Activated CD4-positive, alpha-beta T cell treated with anti-CD3 and anti-CD28 coated beads, Interleukin-2, amount 50 U/mL, for 48 hours (primary cell): ENCODE data around the gene CLEC4G.
"Not testable (repeated sequence)": the region's sequence is repeated elsewhere in the genome, so short reads cannot be mapped to it uniquely, and the experiment has no call there.

Source experiments
- DNase-seq, 2 experiments: peaks; one replicate each; pipeline ENCODE4 v3.0.0-alpha.2; 2020

Gene CLEC4G

GRCh38 chr19:7746306-7746705, 14.4 kb upstream of the CLEC4G start:
- DNase-seq = not testable (repeated sequence)

- no peak for DNase-seq
Measured at GRCh38 chr19:7744871-7745650, 13.2 kb upstream of the CLEC4G start.

DNA sequence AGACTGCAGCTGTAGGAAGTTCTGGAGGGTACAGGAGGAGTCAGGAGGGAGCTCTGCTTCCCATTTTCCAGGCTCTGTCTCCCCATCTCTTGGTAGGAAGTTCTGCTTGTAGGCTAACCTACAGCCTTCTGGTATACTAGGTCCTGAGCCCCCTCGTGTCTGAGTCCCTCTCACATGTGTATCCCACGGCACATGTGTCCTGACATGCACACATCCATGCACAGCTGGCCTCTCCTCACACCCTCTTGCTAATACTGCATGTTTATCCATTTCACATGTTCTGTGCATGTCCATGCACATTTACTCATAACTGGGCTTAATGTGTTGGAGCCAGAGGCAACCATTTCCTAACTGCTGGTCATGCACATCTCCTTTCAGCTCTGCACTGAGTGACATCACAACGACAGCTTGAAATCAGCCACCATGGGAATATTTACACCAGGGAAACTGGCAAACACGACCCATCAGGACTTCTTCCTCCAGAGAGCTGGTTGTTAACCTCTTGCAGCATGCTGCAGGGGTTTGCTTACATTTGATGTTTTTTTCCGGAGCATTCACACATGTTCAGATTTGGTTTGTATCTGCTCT, 12.4 kb upstream of the CLEC4G start:
- DNase-seq = no peak

DNA sequence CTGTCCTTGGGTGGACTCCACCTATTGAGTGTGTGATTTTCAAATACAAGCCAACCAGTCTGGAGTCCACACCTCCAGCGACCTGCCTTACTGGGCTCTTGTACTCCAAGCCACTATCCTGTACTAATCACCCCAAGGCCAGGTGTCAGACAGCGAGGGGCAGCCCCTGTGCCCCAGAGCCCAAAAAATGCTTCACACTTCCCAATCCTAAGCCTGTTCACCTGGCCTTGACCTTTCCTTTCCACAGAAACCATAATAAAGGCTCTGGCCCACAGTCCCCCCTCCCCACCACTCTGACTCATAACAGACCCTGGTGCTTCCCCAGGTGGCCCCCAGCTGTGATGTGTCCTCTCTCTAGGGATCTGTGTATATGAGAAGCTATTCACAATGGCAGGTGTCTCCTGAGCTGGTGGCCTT, 11.5 kb upstream of the CLEC4G start:
- no peak for DNase-seq

GRCh38 chr19:7742991-7743390, 11.1 kb upstream of the CLEC4G start:
- no peak for DNase-seq

DNA sequence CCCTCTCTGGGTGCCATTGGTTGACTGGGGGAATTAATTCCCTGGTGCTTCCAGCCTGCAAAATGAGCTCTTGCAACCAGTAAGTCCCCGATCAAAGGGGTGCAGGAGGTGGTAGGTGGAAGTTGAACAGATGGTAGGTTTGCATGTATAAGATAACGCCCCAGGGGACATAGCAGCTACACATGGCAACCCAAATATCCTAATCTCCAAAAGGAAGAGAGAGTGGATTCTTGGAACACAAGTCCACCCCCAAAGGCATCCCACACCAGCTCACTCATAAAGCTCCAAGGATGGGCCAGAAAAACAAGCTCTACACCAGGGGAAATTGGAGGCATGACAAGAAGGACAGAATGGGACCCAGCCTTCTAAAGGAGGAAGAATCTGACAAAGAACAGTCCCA, 10.7 kb upstream of the CLEC4G start:
- DNase-seq = no peak

DNA sequence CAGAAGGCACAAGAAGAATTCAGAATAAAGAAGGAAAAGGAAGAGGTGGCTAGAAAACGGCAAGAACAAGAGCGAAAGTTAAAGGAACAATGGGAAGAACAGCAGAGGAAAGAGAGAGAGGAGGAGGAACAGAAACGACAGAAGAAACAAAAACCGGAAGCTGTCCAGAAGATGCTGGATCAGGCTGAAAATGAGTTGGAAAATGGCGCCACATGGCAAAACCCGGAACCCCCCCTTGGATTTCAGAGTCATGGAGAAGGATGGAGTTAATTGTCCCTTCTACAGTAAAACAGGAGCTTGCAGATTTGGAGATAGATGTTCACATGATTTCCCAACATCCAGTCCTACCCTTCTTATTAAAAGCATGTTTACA, 8.8 kb upstream of the CLEC4G start:
- no peak for DNase-seq

DNA sequence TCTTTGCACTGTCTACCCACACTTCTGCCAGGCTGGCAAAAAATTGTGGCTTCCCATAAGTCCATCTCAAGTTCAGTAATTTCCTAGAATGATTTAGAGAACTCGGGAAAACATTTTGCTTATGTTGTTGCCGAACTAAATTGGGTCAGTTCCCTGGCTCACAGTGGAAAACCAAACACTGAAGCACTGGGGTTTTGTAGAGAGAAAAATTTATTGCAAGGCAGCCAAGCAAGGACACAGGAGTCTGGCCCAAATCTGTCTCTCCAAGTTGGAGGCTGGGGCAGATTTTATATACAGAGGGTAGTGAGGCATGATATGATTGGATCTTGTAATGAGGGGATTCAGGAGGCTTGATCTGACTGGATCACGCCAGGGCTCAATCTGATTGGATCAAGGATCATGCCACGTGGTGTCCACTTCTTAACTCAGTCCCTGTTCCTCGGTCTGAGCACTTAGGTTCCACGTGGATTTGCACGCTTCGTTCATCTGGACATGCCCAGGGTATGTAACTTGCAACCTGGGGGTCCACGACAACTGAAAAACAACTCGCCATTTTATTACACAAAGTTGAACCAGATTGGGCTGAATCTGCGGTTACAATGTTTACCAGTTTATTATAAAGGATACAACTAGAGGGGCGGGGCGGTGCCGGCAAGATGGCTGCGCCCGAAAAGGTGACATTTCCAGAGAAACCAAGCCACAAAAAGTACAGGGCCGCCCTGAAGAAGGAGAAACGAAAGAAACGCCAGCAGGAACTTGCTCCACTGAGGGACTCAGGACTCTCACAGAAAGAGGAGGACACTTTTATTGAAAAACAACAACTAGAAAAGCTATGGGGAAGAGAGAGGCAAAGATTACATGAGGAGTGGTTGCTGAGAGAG, 8.1 kb upstream of the CLEC4G start:
- DNase-seq = no peak

- DNase-seq = no peak
Measured at GRCh38 chr19:7739211-7739755, 7.4 kb upstream of the CLEC4G start.

GRCh38 chr19:7738023-7738422, 6.1 kb upstream of the CLEC4G start:
- peak; percentile 52 to 67 for DNase-seq

- no peak for DNase-seq
Measured at GRCh38 chr19:7737215-7737614, 5.3 kb upstream of the CLEC4G start.

- DNase-seq = no peak
Measured at GRCh38 chr19:7736148-7736547, 4.2 kb upstream of the CLEC4G start.

- DNase-seq = no peak
Measured at GRCh38 chr19:7734220-7735203, 2.6 kb upstream of the CLEC4G start.

DNA sequence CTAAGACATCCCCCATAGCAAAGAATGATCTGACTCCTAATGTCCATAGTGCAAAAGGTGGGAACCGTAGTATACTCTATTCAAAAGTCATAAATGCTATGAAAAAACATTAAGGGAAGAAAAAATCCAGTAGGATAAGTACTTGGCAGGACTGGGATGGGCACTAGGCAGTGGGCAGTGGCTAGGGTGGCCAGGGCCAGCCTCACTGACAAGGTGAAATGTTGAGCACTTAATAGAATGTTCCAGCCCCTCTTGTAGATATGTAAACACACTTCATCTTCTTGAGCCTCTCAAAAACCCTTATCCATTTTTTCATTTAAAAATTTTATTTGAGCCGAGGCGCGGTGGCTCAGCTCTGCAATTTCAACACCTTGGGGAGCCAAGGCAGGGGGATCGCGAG, 1.5 kb upstream of the CLEC4G start:
- no peak for DNase-seq

GRCh38 chr19:7731615-7732014, 295 bp downstream of the CLEC4G start:
- DNase-seq = no peak

DNA sequence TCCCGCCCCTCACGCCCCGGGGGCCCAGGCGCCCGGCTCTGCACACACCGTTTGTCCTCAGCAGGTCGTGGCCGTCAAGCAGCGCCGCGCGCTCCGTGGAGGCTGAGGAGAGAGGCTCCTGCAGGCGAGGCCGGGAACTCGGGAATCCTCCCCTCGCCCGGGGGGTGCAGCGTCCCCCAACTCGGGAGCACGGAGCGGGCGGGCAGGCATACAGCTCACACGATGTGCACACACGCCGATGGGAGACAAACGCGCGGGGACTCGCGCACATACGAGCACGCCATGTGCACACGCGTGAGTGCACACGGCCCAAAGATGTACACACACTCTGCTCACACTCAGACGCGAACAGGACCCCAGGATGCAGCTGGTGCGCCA, 703 bp downstream of the CLEC4G start:
- DNase-seq = no peak

DNA sequence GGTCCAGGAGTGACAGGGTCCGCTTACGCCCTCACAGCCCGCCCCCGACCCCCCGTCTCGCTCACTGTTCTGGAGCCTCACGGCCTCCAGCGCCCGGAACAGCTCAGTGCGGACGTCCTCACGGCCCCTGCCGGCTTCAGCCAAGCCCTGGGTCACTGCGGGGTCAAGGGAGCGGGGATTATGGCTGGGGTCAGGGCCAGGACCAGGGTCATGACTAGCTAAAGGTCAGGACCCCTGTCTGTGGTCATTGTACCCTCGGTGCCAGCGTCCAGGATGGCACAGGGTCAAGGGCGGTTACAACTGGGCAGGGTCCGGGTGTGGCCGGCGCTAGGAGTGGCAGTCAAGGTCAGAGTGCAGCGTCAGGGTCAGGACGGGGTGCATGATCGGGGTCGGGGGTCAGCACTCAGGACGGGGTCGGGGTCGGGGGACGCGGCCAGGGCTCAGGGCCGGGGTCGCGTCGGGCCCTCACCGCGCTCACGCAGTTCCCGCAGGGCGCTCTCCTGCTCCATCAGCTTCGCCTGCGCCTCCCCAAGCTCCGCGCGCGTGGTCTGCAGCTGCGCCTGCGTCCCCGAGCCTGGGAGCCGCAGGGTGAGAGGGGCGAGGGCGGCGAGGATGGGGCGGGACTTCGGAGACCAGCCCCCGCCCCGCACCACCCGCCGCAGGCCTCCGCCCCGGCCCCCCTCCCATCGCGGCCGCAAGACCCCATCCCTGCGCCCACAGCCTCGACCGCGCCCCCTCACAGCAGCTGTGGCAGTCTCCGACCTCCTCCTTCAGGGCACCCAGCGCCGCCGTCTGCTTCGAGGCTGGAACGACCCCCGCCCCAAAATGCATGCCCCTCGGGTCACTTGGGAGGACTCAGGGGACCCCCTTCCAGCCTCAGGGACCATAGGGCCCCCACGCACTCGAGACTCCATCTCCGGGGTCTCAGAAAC, 1.4 kb downstream of the CLEC4G start:
- no peak for DNase-seq

DNA sequence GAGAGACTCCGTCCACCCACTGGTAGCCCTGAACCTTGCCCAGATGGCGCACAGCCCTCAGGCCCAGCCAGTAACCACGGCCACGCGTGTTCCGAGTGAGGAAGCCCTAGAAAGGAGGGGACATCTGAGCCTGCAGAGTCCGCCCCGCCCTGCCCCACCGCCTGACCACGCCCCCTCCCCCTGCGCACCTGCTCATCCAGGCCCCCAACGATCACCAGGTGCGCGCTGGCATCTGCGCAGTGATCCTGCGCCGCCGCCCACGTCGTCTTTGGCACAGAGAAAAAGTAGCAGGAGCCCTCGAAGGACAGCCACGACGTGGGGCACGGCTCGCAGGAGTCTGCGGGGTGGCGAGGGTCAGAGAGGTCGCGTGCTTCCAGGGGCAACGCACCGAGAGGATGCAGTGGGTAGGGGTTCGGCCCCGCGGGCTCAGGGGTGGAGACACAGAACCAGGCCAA, 2.1 kb downstream of the CLEC4G start:
- no peak for DNase-seq

DNA sequence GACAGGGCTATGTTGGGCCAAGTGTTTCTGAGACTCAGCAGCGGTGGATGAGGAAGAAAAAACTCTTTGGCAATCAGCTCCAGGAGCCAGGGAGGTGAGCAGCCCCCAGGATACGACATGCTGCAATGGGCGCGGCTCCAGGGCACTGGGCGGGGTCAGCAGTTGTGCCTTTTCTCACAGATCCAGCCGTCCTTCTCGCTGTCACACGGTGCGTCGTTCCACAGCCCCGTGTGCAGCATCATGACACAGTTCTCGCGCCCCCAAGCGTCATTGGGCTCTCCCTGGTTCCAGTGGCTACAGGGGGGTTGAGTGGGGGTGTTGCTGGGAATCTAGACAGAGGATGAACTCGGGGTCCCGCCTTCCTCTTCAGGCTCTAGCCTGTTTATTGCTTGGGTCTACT, 2.7 kb downstream of the CLEC4G start:
- DNase-seq = no peak

GRCh38 chr19:7725791-7726190, 6.1 kb downstream of the CLEC4G start:
- no peak for DNase-seq

DNA sequence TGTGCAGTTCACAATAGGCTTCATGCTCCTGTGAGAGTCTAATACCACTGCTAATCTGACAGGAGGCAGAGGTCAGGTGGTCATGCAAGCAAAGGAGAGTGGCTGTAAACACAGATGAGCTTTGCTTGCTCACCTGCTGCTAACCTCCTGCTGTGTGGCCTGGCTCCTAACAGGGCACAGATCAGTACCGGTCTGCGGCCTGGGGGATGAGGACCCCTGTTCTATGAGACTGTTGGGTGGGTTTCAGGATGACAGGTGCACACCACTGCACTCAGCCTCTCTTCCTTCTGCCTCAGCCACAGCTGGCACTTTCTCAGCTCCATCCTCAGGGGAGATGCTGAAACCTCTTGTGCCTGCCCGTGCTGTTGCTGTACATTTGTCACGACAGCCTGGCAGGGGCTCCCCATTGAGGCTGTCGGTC, 9.7 kb downstream of the CLEC4G start:
- DNase-seq = no peak
